ENCODE data around the gene BICRA. TPM values are rescaled to one million over a fixed set of nuclear protein-coding genes. Genes with fewer than 3 reads are reported as not detected.
"Not testable (repeated sequence)": the region's sequence is repeated elsewhere in the genome, so short reads cannot be mapped to it uniquely, and the experiment has no call there.

The BICRA gene
- total RNA-seq, 1 experiment from 2014 or later, result 8.5 TPM

DNA sequence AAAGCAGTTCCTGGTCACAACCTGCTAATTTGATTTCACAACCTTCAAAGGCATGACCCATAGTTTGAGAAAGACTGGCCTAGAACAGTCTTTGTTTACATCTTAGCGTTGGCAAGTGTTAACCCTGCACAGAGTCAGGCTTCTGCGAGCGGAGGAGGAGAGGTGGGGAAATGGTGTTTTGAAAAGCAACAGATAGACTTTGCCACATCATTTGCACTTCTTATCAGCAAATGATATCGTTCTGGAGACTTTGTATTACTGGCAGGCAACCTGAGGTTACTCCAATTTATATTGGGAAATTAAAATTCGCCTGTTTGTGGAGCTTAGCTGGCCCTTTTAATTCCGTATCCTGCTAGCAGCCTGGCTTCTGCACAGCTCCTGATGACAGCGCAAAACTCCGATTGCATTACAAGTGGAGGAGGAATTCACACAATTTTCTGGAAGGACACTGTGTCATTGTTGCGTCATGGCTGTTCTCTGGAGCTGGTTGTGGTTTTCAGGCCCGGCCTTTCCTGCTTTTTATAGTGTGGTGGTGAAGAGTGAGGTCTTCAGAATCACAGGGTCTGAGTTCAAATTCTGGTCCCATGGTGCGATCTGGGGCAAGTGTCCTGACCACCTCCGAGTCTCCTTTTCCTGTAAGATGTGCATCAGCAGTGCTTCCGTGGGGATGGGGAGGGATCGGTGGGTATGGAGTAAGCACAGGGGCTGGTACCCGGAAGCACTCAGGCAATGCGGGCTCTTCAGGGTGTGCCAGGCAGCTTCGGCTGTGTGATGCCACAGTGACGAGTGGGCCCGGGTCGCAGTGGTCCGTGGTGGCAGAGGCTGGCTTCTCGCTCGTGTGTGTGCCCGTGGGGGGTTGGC lies 55.2 kb downstream of the BICRA start:
- DNase-seq (ENCODE audit: low read depth), result peak; percentile 88

- DNase-seq (ENCODE audit: low read depth), result not testable (repeated sequence)
Observed at GRCh38 chr19:47668556-47668955, 59.6 kb downstream of the BICRA start.

DNA sequence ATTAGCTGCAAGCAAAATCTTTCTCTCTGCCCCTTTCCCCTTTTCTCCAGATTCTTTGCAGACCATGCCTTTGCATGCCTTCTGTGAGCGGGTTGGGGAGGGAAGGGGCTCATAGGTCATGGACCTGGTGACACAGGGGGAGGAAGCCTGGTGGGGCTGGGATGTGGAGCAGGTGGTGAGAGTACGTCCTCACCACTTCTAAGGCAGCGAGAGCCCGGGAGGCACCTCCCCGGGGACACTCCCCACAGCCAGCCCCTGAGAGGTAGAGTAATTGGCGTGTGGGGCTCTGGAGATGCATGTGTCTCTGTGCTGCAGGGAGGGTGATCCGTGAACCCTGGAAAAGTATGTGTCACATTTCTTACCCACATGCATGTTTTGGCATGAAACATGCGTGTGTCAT lies 61.8 kb downstream of the BICRA start:
- no peak for DNase-seq (ENCODE audit: low read depth)

GRCh38 chr19:47671499-47671898 lies 62.6 kb downstream of the BICRA start:
- DNase-seq (ENCODE audit: low read depth), result no peak

DNA sequence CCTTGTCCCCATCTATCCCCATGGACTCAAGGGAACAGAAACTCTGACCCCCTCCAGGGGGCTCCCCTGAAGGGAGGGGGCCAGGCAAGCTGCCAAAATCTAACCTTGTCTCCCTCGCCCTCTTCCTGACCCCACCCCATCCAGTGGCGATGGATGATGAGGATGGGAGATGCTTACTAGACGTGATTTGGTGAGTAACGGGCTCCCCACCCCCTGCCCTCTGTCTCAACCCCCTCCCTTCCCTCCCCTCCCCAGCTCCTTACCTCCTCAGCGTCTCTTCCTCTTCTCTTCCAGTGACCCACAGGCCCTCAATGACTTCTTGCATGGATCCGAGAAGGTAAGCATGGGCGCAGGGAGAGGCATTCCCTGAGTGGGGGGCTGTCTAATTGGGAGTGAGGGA lies 64.5 kb downstream of the BICRA start:
- no peak for DNase-seq (ENCODE audit: low read depth)

DNA sequence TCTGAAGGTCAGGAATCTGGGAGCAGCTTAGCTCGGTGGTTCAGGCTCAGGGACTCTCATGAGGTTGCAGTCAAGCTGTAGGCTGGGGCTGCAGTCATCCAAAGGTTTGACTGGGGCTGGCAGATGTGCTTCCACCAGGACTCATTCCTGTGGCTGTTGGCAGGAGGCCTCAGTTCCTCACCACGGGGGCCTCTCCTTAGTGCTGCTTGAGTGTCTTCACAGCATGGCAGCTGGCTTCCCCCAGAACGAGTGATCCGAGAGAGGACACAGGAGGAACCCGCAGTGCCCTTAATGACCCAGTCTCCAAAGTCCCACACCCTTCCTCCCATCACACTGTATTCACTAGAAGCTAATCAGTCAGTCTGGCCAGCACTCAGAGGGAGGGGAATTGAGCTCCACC lies 65.6 kb downstream of the BICRA start:
- no peak for DNase-seq (ENCODE audit: low read depth)

DNA sequence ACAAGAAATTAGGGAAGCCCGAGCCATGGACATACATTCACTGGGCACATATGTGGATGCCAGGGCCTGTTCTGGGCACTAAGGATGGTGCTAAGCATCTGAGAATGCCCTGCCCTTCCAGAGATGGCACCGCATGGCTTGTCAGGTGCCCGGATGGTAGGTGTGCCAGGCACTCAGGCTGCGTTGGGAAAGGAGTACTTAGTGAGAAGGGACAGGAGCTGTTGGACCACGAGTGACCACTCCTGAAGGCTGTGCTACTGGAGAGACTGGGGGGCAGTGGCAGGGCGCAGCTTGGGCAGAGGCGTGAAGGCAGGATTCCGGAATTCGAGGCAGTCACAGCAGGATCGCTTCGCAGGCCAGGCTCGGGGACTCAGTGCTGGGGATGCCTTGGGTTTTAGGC lies 66.3 kb downstream of the BICRA start:
- DNase-seq (ENCODE audit: low read depth), result no peak

DNA sequence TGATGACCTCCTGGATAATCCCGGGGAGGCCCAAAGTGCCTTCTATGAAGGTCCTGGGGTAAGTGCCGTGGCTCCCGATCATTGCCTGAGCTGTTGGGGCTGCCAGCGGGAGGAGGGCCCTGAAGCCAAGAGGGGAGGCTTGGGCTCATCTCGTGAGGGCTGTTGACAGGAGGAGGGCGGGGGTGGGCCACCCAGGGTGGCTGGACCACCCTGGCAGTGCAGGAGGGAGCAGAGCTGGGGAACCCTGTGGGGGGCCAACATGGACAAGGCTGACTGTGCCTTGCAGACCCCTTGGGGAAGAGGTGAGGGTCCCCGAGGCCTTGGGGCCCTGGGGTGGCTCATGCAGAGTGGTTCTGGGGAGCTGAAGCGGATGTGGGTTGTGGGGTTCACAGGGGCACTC lies 66.9 kb downstream of the BICRA start:
- DNase-seq (ENCODE audit: low read depth), result no peak

- no peak for DNase-seq (ENCODE audit: low read depth)
Observed at GRCh38 chr19:47676811-47677210, 67.9 kb downstream of the BICRA start.

- no peak for DNase-seq (ENCODE audit: low read depth)
Observed at GRCh38 chr19:47679251-47679900, 70.4 kb downstream of the BICRA start.

GRCh38 chr19:47679922-47680857 lies 71.3 kb downstream of the BICRA start:
- no peak for DNase-seq (ENCODE audit: low read depth)

DNA sequence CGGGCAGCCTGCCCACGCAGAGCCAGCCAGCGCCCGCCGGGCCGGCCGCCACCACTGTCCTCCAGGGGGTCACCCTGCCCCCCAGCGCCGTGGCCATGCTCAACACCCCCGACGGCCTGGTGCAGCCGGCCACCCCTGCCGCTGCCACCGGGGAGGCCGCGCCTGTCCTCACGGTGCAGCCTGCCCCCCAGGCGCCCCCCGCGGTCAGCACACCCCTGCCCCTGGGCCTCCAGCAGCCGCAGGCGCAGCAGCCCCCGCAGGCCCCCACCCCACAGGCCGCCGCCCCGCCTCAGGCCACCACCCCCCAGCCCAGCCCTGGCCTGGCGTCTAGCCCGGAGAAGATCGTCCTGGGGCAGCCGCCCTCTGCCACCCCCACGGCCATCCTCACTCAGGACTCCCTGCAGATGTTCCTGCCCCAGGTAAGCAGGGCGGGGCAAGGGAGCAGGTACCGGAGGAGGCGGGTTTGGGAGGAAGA lies 72.0 kb downstream of the BICRA start:
- no peak for DNase-seq (ENCODE audit: low read depth)

- no peak for DNase-seq (ENCODE audit: low read depth)
Observed at GRCh38 chr19:47681388-47681787, 72.5 kb downstream of the BICRA start.

DNA sequence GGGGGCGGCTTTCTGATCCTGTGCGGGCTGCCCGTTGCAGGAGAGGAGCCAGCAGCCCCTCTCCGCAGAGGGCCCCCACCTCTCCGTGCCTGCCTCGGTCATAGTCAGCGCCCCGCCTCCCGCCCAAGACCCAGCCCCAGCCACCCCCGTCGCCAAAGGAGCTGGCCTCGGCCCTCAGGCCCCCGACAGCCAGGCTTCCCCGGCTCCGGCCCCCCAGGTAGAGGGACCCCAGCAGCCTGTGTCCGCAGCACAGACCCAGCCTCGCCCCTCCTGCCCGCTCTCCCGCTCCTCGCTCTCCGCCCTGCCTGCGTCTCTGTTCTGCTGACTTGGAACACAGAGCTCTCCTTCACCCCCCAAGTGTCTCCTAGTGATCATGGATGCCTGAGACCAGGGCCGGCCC lies 73.0 kb downstream of the BICRA start:
- no peak for DNase-seq (ENCODE audit: low read depth)

- DNase-seq (ENCODE audit: low read depth), result no peak
Observed at GRCh38 chr19:47682939-47683338, 74.0 kb downstream of the BICRA start.

- DNase-seq (ENCODE audit: low read depth), result no peak
Observed at GRCh38 chr19:47686679-47687450, 77.9 kb downstream of the BICRA start.

DNA sequence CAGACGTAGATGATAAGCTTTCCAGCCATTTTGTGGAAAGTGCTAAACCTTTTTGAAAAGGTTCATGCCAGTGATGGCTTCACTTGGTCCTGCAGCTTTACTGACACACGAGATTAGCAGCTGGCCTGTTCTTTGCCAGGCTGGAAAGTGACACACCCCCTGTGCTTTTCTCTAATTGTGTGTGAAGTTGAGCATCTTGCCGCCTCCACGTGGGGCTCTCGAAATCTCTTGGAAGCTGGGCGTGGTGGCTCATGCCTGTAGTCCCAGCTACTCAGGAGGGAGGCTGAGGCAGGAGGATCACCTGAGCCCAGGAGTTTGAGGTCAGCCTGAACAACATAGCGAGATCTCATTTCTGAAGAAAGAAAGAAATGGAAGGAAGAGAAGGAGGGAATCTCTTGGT lies 79.0 kb downstream of the BICRA start:
- DNase-seq (ENCODE audit: low read depth), result no peak

GRCh38 chr19:47691090-47691489 lies 82.2 kb downstream of the BICRA start:
- no peak for DNase-seq (ENCODE audit: low read depth)

DNA sequence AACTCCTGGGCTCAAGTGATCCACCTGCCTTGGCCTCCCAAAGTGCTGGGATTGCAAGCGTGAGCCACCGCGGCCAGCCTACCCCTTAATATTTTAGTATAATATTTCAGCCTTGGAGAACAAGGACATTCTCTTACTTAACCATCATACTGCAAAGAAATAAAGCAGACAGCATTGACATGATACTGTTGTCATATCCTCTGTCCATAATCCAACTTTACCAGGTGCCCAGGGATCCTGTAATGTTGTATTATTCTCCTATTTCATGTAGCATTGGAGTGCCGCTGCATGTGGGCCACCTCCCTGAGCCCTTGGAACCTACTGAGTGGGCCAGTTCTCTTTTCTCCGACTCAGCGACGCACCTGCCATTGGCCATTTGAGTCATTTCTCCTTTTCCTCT lies 82.8 kb downstream of the BICRA start:
- no peak for DNase-seq (ENCODE audit: low read depth)

DNA sequence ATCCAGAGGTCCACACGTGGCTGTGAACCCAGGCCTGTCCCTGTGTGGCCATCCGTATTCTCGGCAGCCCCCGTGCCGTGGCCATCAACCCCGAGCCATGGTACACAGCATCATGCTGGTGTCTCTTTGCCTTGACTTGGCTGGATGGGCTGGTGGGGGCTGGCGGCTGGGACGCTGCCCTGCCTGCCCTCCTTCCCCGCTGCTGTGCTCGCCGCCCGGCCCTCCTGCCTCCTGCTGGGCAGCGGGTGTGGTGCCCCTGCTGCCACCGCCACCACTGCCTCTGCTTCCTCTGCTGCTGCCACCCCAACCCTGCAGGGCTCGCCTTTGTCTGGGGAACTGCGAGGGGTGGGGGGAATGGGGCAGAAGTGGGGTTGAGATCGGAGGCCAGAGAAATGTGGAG lies 84.6 kb downstream of the BICRA start:
- DNase-seq (ENCODE audit: low read depth), result no peak

- no peak for DNase-seq (ENCODE audit: low read depth)
Observed at GRCh38 chr19:47693903-47694302, 85.0 kb downstream of the BICRA start.

Measured in Daoy (cell line).